Measurements from ENCODE around the gene ZNF783.
A peak's percentile ranks its signal among the peaks of the same experiment; 100 is the strongest.
"Not testable (repeated sequence)": the region's sequence is repeated elsewhere in the genome, so short reads cannot be mapped to it uniquely, and the experiment has no call there.

The ZNF783 gene

DNA sequence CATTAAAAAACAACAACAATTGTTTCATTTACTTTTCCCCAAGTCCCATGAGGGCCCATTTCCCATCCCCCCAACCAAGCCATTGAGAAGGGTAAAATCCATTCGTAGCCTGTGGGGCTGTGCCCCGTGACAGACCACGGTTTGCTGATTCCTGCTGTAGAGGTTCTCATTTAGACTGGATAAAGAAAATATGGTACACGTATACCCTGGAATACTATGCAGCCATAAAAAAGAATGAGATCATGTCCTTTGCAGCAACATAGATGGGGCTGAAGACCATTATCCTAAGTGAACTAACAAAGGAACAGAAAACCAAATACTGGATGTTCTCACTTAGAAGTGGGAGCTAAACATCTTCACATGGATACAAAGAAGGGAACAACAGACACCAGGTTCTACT is 44.9 kb downstream of the ZNF783 start:
- DNase-seq: no peak

DNA sequence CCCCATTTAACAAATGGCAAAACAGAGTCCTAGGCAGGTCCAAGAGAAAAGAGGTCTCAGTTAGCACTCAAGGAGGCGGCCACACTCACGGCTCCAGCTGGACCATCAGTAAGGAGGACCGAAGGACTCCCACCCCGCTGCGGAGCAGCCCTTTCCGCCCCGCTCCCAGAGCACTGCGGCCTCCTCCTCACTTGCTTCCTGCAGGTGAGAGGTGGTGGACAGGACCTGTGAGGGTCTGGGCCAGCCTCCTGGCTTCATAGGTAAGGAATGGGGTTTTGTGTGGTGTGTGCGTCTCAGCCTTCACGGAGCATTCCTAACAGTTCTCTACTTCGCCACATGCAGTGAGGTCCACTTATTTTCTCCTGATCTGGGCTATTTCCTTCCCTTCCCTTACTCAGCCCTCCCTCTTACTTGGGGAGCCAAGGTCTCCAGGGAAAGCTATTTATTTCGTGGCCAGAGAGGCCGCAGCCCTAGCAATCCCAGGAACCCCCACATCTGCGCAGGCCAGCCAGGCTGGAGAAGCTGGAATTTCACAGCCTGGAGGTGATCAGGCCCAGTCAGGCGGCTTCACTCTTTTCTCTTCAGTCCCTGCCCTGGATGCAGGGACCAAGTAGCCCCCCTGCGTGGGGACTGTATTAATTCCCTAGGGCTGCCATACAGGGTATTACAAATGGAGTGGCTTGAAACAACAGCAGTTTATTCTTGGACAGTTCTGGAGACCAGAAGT is 45.9 kb downstream of the ZNF783 start:
- DNase-seq: no peak

GRCh38 chr7:149310113-149310836 is 48.3 kb downstream of the ZNF783 start:
- peak; percentile 4 for DNase-seq

DNA sequence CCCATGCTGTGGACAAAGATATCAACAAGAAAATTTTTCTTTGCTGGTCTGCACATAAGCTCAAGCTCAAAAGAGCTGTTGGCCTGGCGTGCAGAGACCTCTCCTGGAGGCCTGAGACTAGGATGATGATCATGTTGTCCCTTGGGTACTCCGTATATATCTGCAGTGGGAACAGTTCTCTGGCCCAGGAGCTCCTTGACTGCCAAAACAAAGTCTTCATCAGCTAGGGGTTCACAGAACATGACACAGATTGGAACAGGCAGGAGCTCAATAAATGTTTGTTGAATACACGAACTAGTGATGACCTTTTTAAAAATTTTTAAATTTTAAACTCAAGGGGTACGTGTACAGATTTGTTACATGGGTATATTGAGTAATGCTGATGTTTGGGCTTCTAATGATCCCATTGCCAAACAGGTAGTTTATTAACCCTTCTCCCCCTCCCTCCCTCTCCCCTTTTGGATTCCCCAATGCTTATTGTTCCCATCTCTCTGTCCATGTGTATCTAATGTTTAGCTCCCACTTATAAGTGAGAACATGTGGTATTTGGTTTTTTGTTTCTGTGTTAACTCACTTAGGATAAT is 49.1 kb downstream of the ZNF783 start:
- DNase-seq: no peak

DNA sequence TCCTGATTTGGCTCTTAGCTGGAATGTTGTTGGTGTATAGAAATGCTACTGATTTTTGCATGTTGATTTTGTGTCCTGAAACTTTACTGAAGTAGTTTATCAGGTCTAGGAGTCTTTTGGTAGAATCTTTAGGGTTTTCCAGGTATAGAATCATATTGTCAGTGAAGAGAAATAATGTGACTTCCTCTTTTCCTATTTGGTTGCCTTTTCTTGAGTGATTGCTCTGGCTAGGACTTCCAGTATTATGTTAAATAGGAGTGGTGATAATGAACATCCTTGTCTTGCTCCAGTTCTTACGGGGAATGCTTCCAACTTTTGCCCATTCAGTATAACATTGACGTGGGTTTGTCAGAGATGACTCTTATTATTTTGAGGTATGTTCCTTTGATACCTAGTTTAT is 52.0 kb downstream of the ZNF783 start:
- no peak for DNase-seq

DNA sequence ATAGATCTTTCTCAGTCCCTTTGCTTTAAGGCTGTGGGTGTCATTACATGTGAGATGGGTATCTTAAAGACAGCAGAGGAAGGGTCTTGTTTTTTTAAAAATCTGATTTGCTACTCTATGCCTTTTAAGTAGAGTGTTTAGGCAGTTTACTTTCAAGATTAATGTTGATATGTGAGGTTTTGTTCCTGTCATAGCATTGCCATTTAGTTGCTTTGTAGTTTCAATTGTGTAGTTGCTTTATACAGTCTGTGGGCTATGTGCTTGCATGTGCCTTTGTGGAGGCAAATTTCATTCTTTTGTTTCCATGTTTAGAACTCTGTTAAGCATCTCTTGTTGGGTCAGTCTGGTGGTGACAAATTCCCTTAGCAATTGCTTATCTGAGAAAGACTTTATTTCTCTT is 54.6 kb downstream of the ZNF783 start:
- no peak for DNase-seq

DNA sequence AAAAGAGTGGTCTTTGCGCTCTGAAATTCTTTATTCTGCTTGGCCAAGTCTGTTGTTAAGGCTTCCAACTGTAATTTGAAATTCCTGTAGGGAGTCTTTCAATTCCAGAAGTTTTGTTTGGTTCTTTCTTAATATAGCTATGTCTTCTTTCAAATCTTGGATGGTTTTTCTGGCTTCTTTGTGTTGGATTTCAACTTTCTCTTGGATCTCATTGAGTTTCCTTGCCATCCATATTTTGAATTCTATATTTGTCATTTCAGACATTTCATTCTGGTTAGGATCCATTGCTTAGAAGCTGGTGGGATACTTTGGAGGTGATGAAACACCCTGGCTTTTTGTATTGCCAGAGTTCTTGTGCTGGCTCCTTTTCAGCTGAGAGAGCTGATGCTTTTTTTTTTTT is 55.5 kb downstream of the ZNF783 start:
- DNase-seq: no peak

DNA sequence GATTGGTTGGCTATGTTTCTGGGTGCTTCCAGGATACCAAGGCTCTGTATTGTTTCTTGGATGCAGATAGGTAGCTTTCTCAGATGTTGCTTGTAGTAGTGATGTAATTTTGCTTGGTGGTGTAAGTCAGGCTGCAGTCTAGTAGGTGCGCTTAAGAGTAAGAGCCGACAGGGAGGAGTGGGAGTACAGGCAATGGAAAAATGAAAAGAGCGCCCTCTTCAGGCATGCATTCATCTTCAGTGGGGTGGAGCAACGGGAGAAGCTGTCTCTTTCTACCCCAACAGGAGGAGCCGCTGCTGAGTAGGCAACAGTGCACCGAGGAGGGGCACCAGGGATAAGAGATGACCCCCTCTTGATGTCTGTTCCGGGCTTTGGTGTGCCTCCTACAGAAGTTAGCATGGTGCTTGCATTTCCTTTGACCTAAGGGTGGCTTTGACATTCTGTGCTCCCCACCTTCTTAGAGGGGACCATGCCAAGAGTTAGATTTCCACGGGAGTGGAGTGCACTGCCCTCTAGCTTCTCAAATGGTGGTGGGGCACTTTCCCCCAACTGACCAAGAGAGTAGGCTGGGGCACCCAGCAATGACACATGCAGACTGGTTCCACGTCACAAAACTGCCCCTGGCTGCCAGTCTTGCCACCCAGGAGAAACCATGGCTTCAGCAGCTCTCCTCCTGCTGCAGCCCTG is 56.1 kb downstream of the ZNF783 start:
- no peak for DNase-seq

DNA sequence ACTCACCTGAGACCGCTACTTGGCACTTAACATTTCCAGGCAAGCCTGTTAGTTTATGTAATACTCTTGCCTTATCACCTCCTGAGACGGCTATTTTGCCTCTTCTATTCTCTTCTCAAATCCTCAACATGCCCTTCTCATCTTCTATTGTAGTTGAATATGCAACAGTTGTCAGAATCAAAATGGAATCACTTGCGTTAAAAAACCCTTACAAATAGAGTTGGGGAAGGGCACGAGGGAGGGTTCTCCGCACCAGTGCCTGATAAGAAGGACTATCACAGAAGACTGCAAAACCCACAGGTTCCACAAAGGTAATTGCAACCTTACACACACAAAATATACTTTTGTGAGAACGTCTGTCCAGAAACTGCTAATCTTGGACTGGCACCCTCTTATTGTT is 57.4 kb downstream of the ZNF783 start:
- DNase-seq: no peak

- no peak for DNase-seq
Measured at GRCh38 chr7:149320313-149321124, 58.5 kb downstream of the ZNF783 start.

DNA sequence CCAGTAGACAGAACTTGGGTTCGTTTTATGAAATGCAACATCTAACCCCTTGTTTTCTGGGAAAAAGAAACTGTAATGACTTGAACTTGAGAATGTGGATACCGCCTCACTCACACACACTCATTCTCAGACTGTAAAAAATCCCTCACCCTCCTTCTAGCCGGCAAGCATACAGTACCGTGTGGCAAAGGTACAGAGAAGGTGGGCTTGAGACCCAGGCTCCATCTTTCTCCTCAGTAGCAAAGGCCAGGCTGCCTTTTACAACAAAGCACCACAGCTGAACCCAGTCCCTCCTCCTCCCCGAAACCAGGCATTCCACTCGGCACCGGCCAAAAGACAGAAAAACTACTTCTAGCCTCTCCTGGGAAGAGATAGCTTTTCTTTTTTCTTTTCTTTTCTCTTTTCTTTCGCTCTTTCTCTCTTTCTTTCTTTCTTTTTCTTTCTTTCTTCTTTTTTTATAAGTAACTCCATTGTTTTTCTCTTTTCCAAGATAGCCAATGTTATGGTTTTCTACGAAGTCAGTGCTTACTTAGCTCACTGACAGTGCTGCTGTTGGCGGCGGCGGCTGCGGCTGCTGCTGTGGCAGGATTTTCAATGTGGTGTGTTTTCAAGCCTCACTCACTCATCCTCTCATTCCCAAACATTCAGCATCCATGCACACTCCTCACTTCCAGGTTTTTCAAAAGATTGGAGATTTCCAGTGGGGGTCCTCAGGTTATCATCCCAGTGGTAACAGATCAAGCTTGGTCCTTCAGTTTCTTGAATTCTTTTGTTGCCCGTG is 59.3 kb downstream of the ZNF783 start:
- not testable (repeated sequence) for DNase-seq

GRCh38 chr7:149321978-149322541 is 60.1 kb downstream of the ZNF783 start:
- no peak for DNase-seq

- no peak for DNase-seq
Measured at GRCh38 chr7:149322737-149323136, 60.7 kb downstream of the ZNF783 start.

GRCh38 chr7:149325248-149325647 is 63.3 kb downstream of the ZNF783 start:
- no peak for DNase-seq

- DNase-seq: no peak
Measured at GRCh38 chr7:149329265-149329664, 67.3 kb downstream of the ZNF783 start.

DNA sequence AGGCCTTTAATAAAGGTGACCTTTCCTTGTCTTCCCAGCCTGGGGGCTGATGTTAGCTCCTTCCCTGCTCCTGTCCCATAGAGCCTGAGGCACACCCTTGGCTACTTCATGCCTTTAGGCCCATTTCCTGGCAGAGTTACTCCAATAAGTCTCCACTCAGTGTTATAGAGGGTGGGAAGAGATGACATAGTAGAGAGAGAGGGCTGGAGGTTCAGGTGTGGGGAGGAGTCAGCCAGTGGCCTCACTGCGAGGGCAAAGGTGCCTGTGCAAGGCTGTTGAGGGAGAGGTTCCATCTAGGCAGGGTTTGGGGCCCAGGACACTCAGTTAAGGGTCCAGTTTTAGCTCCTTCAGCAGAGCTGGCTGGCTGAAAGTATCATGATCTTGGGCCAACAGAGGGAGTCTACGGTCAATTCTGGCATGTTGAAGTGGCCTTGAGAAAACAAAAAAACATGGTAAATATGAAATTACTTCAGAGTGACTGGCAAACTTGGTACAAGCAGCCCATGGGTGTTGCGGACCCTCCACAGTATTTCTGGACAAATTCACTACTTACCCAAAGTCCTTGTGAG is 67.9 kb downstream of the ZNF783 start:
- no peak for DNase-seq

- no peak for DNase-seq
Measured at GRCh38 chr7:149330914-149331567, 69.0 kb downstream of the ZNF783 start.

DNA sequence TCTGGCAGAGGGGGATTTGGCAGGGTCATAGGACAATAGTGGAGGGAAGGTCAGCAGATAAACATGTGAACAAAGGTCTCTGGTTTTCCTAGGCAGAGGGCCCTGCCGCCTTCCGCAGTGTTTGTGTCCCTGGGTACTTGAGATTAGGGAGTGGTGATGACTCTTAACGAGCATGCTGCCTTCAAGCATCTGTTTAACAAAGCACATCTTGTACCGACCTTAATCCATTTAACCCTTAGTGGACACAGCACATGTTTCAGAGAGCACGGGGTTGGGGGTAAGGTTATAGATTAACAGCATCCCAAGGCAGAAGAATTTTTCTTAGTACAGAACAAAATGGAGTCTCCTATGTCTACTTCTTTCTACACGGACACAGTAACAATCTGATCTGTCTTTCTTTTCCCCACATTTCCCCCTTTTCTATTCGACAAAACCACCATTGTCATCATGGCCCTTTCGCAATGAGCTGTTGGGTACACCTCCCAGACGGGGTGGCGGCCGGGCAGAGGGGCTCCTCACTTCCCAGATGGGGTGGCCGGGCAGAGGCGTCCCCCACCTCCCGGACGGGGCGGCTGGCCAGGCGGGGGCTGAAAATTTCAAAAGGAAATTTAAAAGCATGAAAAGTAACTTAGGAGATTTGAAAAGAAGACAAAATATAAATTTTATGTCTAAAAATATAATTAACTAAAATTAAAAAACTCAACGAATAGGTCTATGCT is 70.8 kb downstream of the ZNF783 start:
- not testable (repeated sequence) for DNase-seq

DNA sequence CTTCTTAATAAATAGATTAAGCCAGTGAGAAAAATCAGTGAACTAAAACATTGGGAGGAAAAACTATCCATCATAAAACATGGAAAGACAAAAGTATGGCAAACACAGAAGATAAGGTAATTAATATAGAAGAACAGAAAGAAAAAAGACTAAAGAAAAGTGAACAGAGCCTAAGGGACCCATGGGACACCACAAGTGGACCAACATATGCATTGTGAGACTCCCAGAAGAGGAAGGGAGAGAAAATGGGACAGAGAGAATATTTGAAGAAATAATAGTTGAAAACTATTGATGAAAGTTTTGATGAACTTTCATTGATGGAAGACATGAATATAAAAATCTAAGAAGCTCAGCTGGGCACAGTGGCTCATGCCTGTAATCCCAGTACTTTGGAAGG is 71.3 kb downstream of the ZNF783 start:
- no peak for DNase-seq

DNA sequence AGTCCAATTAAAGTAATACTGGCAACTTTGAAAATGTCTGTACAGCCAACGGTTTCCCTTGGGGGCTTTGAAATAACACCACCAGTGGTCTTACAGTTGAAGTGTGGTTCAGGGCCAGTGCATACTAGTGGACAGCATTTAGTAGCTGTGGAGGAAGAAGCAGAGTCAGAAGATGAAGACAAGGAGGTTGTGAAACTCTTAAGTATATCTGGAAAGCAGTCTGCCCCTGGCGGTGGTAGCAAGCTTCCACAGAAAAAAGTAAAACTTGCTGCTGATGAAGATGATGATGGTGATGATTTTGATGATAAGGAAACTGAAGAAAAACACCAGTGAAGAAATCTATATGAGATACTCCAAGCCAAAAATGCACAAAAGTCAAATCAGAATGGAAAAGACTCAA is 72.2 kb downstream of the ZNF783 start:
- no peak for DNase-seq
